Mesenchymal stem cell (in vitro differentiated cells and primary cell): ENCODE results near the gene ATP2A1.

ENCODE experiments used
- DNase-seq: peaks from one replicate; pipeline ENCODE4 v3.0.0-alpha.2; 2013
- H2AFZ ChIP-seq: one replicate; pipeline ENCODE4 v1.6.1; 2013; ENCODE audit warnings: low read depth, mild to moderate bottlenecking, control low read depth, inconsistent platforms, low read length, moderate library complexity
- H2AK5ac ChIP-seq: 2 replicates; pipeline ENCODE4 v1.6.1; 2013; ENCODE audit warnings: low read length, moderate library complexity, mild to moderate bottlenecking, inconsistent platforms; ENCODE audit not compliant: severe bottlenecking
- H2BK120ac ChIP-seq: one replicate; pipeline ENCODE4 v1.6.1; 2013; ENCODE audit warnings: low read depth, mild to moderate bottlenecking, inconsistent platforms, low read length, moderate library complexity
- H2BK12ac ChIP-seq, 2 experiments: one replicate each; pipeline ENCODE4 v1.6.1; 2013; ENCODE audit warnings: inconsistent platforms in 2 of 2, low read length in 2 of 2, mild to moderate bottlenecking in 2 of 2, moderate library complexity in 2 of 2, control low read depth in 1 of 2
- H2BK15ac ChIP-seq: one replicate; pipeline ENCODE4 v1.6.1; 2013; ENCODE audit warnings: mild to moderate bottlenecking, low read depth, inconsistent platforms; ENCODE audit not compliant: poor library complexity, severe bottlenecking
- H2BK5ac ChIP-seq: 2 replicates; pipeline ENCODE4 v1.6.1; 2013; ENCODE audit warnings: low read depth, mild to moderate bottlenecking, low read length, control low read depth, inconsistent platforms; ENCODE audit not compliant: poor library complexity, severe bottlenecking
- H3K14ac ChIP-seq, 2 experiments: one replicate each; pipeline ENCODE4 v1.6.1; 2013; ENCODE audit warnings: inconsistent platforms in 2 of 2, low read length in 2 of 2, control low read depth in 1 of 2, mild to moderate bottlenecking in 1 of 2, moderate library complexity in 1 of 2
- H3K18ac ChIP-seq, 2 experiments: one replicate each; pipeline ENCODE4 v1.6.1; 2013; ENCODE audit warnings: inconsistent platforms in 2 of 2, low read length in 2 of 2, control low read depth in 1 of 2, low read depth in 1 of 2, mild to moderate bottlenecking in 1 of 2
- H3K23ac ChIP-seq, 2 experiments: one replicate each; pipeline ENCODE4 v1.6.1; 2013; ENCODE audit warnings: inconsistent platforms in 2 of 2, low read length in 2 of 2, mild to moderate bottlenecking in 2 of 2, moderate library complexity in 2 of 2, control low read depth in 1 of 2
- H3K27ac ChIP-seq: 2 replicates; pipeline ENCODE4 v1.5.1; 2013; ENCODE audit warnings: mild to moderate bottlenecking, moderate library complexity, low read length, control low read depth, inconsistent platforms; ENCODE audit not compliant: poor library complexity, severe bottlenecking
- H3K27me3 ChIP-seq, 2 experiments: 2 replicates each; pipeline versions ENCODE4 v1.6.1 to v1.7.0; 2013; ENCODE audit warnings: low read length in 2 of 2, mild to moderate bottlenecking in 2 of 2, moderate library complexity in 2 of 2, control low read depth in 1 of 2, inconsistent platforms in 1 of 2; ENCODE audit not compliant: control insufficient read depth in 1 of 2, insufficient read depth in 1 of 2
- H3K36me3 ChIP-seq, 2 experiments: 2 replicates each; pipeline versions ENCODE4 v1.6.1 to v1.7.0; 2013; ENCODE audit warnings: low read length in 2 of 2, control low read depth in 1 of 2, inconsistent platforms in 1 of 2, low read depth in 1 of 2, mild to moderate bottlenecking in 1 of 2; ENCODE audit not compliant: insufficient read depth in 2 of 2, control insufficient read depth in 1 of 2
- H3K4ac ChIP-seq, 2 experiments: one replicate each; pipeline ENCODE4 v1.6.1; 2013; ENCODE audit warnings: inconsistent platforms in 2 of 2, low read length in 2 of 2, mild to moderate bottlenecking in 2 of 2, moderate library complexity in 2 of 2, control low read depth in 1 of 2, low read depth in 1 of 2
- H3K4me1 ChIP-seq: 2 replicates; pipeline ENCODE4 v1.6.1; 2013; ENCODE audit warnings: low read depth, low read length, control low read depth; ENCODE audit not compliant: control insufficient read depth, insufficient read depth
- H3K4me2 ChIP-seq: 2 replicates; pipeline ENCODE4 v1.6.1; 2013; ENCODE audit warnings: low read length, mild to moderate bottlenecking, inconsistent platforms; ENCODE audit not compliant: poor library complexity, severe bottlenecking
- H3K4me3 ChIP-seq, 2 experiments: 2 replicates each; pipeline versions ENCODE4 v1.5.1 to v1.7.0; 2013; ENCODE audit warnings: low read length in 2 of 2, mild to moderate bottlenecking in 2 of 2, control low read depth in 1 of 2, low read depth in 1 of 2; ENCODE audit not compliant: insufficient read depth in 1 of 2
- H3K79me1 ChIP-seq: replicated peaks from 2 replicates; pipeline ENCODE4 v1.6.1; 2013; ENCODE audit warnings: mild to moderate bottlenecking, control low read depth, low read length, inconsistent platforms; ENCODE audit not compliant: poor library complexity, severe bottlenecking
- H3K9ac ChIP-seq: 2 replicates; pipeline ENCODE4 v1.7.0; 2013; ENCODE audit warnings: mild to moderate bottlenecking, low read length, moderate library complexity
- H3K9me3 ChIP-seq: 2 replicates; pipeline ENCODE4 v1.7.0; 2013; ENCODE audit warnings: mild to moderate bottlenecking, low read length; ENCODE audit not compliant: control insufficient read depth
- H4K8ac ChIP-seq: one replicate; pipeline ENCODE4 v1.6.1; 2013; ENCODE audit warnings: inconsistent platforms, mild to moderate bottlenecking, low read length, moderate library complexity
- H4K91ac ChIP-seq: one replicate; pipeline ENCODE4 v1.6.1; 2013; ENCODE audit warnings: mild to moderate bottlenecking, low read length, inconsistent platforms
- WGBS: methylation state at CpG from one replicate; pipeline ENCODE4 v1.1.7; 2013; ENCODE audit warnings: mixed read lengths; 5-methylcytosine and 5-hydroxymethylcytosine counted together

ATP2A1 gene

GRCh38 chr16:28903344-28904042 lies 25.2 kb downstream of the ATP2A1 start:
- DNase-seq = no peak
- H4K8ac ChIP-seq = no peak overlapping the region
- H3K9ac ChIP-seq = no peak overlapping the region
- peaks cover 5 to 67% of the 10 kb centered on the region in 2 experiments for H3K36me3 ChIP-seq
- no peak overlapping the region for H3K4me2 ChIP-seq
- H3K4me1 ChIP-seq = peaks cover 7% of the 10 kb centered on the region
- H3K4me3 ChIP-seq = no peak overlapping the region
- 96% methylated on average over 28 of the region's 29 CpGs for WGBS
- H3K9me3 ChIP-seq = no peaks in the 10 kb centered on the region
- no peak overlapping the region for H2BK5ac ChIP-seq
- H3K18ac ChIP-seq = no peak overlapping the region
- H2AK5ac ChIP-seq = no peak overlapping the region
- H2AFZ ChIP-seq = no peak overlapping the region
- H4K91ac ChIP-seq = no peak overlapping the region
- no peak overlapping the region for H3K27ac ChIP-seq
- H2BK120ac ChIP-seq = no peak overlapping the region
- H3K14ac ChIP-seq = no peak overlapping the region
- H2BK12ac ChIP-seq = no peak overlapping the region
- H3K23ac ChIP-seq = no peak overlapping the region
- no peaks in the 10 kb centered on the region for H3K79me1 ChIP-seq
- no peak overlapping the region for H2BK15ac ChIP-seq
- H3K4ac ChIP-seq = no peak overlapping the region
- no peaks in the 10 kb centered on the region for H3K27me3 ChIP-seq

GRCh38 chr16:28904363-28904762 lies 26.1 kb downstream of the ATP2A1 start:
- Histone ChIP-seq H2BK120ac (no peak overlapping the region), H3K36me3 (peaks cover 8 to 71% of the 10 kb centered on the region in 2 experiments), H4K91ac (no peak overlapping the region), H2AFZ (no peak overlapping the region), H3K9me3 (no peaks in the 10 kb centered on the region), H3K27me3 (no peaks in the 10 kb centered on the region), H3K9ac (no peak overlapping the region), H3K4me2 (no peak overlapping the region), H4K8ac (no peak overlapping the region), H2BK5ac (no peak overlapping the region), H3K14ac (no peak overlapping the region), H3K4me1 (peaks cover 7% of the 10 kb centered on the region), H3K23ac (no peak overlapping the region), H2BK15ac (no peak overlapping the region), H3K4me3 (no peak overlapping the region), H3K4ac (no peak overlapping the region), H3K79me1 (no peaks in the 10 kb centered on the region), H2AK5ac (no peak overlapping the region), H2BK12ac (no peak overlapping the region), H3K27ac (no peak overlapping the region), H3K18ac (no peak overlapping the region)
- 82% methylated on average over 14 of the region's 14 CpGs for WGBS
- no peak for DNase-seq

GRCh38 chr16:28904828-28905227 lies 26.5 kb downstream of the ATP2A1 start:
- WGBS = 97% methylated on average over 16 of the region's 16 CpGs
- Histone ChIP-seq H3K23ac (no peak overlapping the region), H3K9me3 (no peaks in the 10 kb centered on the region), H2BK5ac (no peak overlapping the region), H3K27me3 (no peaks in the 10 kb centered on the region), H4K8ac (no peak overlapping the region), H3K9ac (no peak overlapping the region), H3K14ac (no peak overlapping the region), H3K18ac (no peak overlapping the region), H4K91ac (no peak overlapping the region), H3K4me1 (peaks cover 7% of the 10 kb centered on the region), H2AFZ (peak overlapping the region; percentile 16), H3K36me3 (peaks cover 8 to 73% of the 10 kb centered on the region in 2 experiments), H3K4me2 (no peak overlapping the region), H3K27ac (no peak overlapping the region), H2BK120ac (no peak overlapping the region), H3K79me1 (no peaks in the 10 kb centered on the region), H2BK12ac (no peak overlapping the region), H2AK5ac (no peak overlapping the region), H3K4ac (no peak overlapping the region), H3K4me3 (no peak overlapping the region), H2BK15ac (no peak overlapping the region)
- no peak for DNase-seq

GRCh38 chr16:28905229-28905754 lies 27.0 kb downstream of the ATP2A1 start:
- H2BK15ac ChIP-seq = no peak overlapping the region
- no peak overlapping the region for H2AK5ac ChIP-seq
- H3K4me2 ChIP-seq = no peak overlapping the region
- no peak overlapping the region for H3K4ac ChIP-seq
- H3K27me3 ChIP-seq = no peaks in the 10 kb centered on the region
- no peak overlapping the region for H3K18ac ChIP-seq
- 91% methylated on average over 6 of the region's 9 CpGs for WGBS
- H3K23ac ChIP-seq = no peak overlapping the region
- H3K9ac ChIP-seq = no peak overlapping the region
- H2AFZ ChIP-seq = peak overlapping the region; percentile 16
- H2BK12ac ChIP-seq = no peak overlapping the region
- H3K4me3 ChIP-seq = no peak overlapping the region
- no peak overlapping the region for H3K14ac ChIP-seq
- H2BK120ac ChIP-seq = no peak overlapping the region
- H3K36me3 ChIP-seq = peaks cover 12 to 73% of the 10 kb centered on the region in 2 experiments
- no peak for DNase-seq
- H4K8ac ChIP-seq = no peak overlapping the region
- no peak overlapping the region for H4K91ac ChIP-seq
- H2BK5ac ChIP-seq = no peak overlapping the region
- H3K4me1 ChIP-seq = peaks cover 5% of the 10 kb centered on the region
- H3K27ac ChIP-seq = no peak overlapping the region
- H3K79me1 ChIP-seq = no peaks in the 10 kb centered on the region
- H3K9me3 ChIP-seq = no peaks in the 10 kb centered on the region
